SJSA1 (cell line): ENCODE results near the gene GRM2. TPM values are rescaled to one million over a fixed set of nuclear protein-coding genes. Genes with fewer than 3 reads are reported as not detected.
A peak's percentile ranks its signal among the peaks of the same experiment; 100 is the strongest.

ENCODE experiments used
- DNase-seq, 2 experiments: peaks; one replicate each; pipeline ENCODE4 v3.0.0-alpha.2; 2015 to 2020; ENCODE audit warnings: low spot score in 2 of 2, low read depth in 1 of 2
- H3K27ac ChIP-seq: fragments of 250-450 bp; sonication (Bioruptor Pico); 2 replicates; pipeline ENCODE4 v1.5.1; 2020; ENCODE audit warnings: mild to moderate bottlenecking, moderate library complexity
- H3K27me3 ChIP-seq: fragments of 250-450 bp; sonication (Bioruptor Pico); replicated peaks from 2 replicates; pipeline ENCODE4 v1.5.1; 2020; ENCODE audit warnings: mild to moderate bottlenecking, moderate library complexity
- H3K36me3 ChIP-seq: fragments of 250-450 bp; sonication (Bioruptor Pico); 2 replicates; pipeline ENCODE4 v1.5.1; 2020; ENCODE audit warnings: mild to moderate bottlenecking
- H3K4me1 ChIP-seq: fragments of 250-450 bp; sonication (Bioruptor Pico); replicated peaks from 2 replicates; pipeline ENCODE4 v1.6.1; 2021; ENCODE audit warnings: mild to moderate bottlenecking
- H3K4me3 ChIP-seq: fragments of 250-450 bp; sonication (Bioruptor Pico); 2 replicates; pipeline ENCODE4 v1.5.1; 2020; ENCODE audit warnings: mild to moderate bottlenecking
- H3K9me3 ChIP-seq: fragments of 250-450 bp; sonication (Bioruptor Pico); replicated peaks from 2 replicates; pipeline ENCODE4 v1.5.1; 2020; ENCODE audit warnings: mild to moderate bottlenecking
- total RNA-seq: library from RNA; depleted of rRNA; stranded (reverse); fragments of >200 nt; shearing (Covaris generic); gene quantifications from 2 replicates; pipeline ENCODE4 v1.2.3, GENCODE V29; 2014

GRM2 gene
- total RNA-seq, 1 experiment from 2014 or later: 0.03 TPM

DNA sequence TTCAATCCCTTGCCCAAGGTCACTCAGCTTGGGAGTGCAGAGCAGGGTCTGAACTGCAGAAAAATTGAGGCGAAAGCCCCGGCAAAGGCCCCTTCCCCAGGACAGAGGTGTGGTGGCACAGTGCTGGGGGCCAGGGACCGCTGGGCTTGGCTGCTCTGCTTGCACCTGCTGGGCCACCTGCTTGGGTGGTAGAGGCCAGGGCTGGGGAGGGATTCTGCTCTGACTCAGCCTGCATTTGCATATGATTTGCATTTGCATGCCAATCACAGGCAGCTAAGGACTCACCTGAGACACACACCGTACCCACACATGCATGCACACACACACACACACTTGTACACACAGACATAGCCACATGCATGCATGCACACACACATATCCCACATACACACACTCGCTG lies 9.9 kb downstream of the GRM2 start:
- Histone ChIP-seq H3K9me3 (no peaks in the 10 kb centered on the region), H3K27ac (no peak overlapping the region), H3K27me3 (no peaks in the 10 kb centered on the region), H3K36me3 (no peaks in the 10 kb centered on the region), H3K4me1 (no peaks in the 10 kb centered on the region), H3K4me3 (no peak overlapping the region)
- DNase-seq: no peak

DNA sequence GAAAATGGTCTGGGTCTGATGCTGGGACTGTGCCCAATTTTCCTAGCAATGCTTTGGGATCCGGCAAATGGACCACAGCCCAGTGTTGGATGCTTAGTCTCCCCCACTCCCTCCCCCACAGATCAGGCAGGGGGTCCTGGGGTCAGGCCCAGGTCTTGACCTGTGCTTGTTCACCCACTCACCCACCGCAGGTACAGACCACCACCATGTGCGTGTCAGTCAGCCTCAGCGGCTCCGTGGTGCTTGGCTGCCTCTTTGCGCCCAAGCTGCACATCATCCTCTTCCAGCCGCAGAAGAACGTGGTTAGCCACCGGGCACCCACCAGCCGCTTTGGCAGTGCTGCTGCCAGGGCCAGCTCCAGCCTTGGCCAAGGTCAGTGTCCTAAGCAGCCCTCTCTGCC lies 10.6 kb downstream of the GRM2 start:
- Histone ChIP-seq H3K27me3 (no peaks in the 10 kb centered on the region), H3K27ac (no peak overlapping the region), H3K36me3 (no peaks in the 10 kb centered on the region), H3K4me3 (no peak overlapping the region), H3K4me1 (no peaks in the 10 kb centered on the region), H3K9me3 (no peaks in the 10 kb centered on the region)
- no peak for DNase-seq

DNA sequence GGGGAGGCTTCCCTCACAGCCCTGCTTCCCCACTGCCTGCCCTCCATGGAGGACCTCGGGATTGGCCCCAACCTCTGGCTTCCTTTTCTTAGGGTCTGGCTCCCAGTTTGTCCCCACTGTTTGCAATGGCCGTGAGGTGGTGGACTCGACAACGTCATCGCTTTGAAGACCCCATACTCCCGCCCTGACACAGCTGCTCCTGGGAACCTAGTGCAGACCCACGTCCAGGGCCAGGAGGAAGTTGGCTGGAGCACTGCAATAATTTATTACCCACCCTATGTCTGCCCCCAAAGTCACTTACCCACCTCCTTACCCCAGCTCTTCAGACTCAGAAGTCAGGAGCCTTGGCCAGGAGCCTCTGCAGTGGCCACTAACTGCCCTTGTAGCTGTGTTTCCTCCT lies 11.1 kb downstream of the GRM2 start:
- Histone ChIP-seq H3K9me3 (no peaks in the 10 kb centered on the region), H3K27ac (no peak overlapping the region), H3K36me3 (no peaks in the 10 kb centered on the region), H3K4me1 (no peaks in the 10 kb centered on the region), H3K27me3 (no peaks in the 10 kb centered on the region), H3K4me3 (no peak overlapping the region)
- DNase-seq: no peak

DNA sequence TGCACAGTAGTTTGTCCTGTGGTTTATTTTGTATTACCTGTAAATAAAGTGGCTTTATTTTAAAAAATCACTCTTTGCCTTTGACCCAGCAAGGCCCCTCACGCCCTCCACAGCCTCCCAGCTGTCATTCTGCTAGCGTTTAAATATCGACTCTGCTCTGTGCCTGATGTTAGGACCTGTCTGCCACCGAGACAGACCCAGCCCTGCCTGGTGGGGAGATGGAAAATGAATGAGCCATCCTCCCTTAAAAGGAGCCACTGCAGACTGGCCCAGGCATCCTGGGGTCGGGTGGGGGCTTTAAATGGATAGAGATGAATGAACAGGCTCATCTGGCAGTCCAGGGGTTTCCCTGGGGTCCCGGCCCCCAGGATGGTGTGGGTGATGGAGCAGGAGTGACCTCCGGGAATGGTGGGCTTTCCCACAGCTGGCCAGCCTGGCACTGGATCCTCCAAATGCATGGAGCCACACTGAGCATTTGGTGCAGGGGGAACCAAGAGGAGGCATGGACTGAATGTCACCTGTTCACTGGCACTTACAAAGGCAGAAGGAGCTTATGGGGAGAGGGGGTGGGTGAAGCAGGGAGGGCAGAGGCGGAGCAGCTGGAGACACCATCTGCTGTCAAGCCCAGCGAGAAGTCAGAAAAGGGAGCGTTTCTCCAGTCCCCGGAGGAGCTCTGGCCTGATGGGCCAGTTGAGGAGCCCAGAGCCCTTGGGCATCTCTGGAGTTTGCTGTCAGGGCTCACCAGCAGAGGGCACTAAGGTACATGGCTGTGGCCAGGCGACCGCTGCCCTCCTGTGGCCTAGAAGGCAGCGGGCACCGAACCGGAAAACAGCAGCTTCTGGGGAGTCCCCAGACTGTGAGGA lies 11.9 kb downstream of the GRM2 start:
- Histone ChIP-seq H3K27ac (no peak overlapping the region), H3K4me3 (no peak overlapping the region), H3K4me1 (no peaks in the 10 kb centered on the region), H3K27me3 (no peaks in the 10 kb centered on the region), H3K36me3 (no peaks in the 10 kb centered on the region), H3K9me3 (no peaks in the 10 kb centered on the region)
- DNase-seq: peak; percentile 11 to 64

DNA sequence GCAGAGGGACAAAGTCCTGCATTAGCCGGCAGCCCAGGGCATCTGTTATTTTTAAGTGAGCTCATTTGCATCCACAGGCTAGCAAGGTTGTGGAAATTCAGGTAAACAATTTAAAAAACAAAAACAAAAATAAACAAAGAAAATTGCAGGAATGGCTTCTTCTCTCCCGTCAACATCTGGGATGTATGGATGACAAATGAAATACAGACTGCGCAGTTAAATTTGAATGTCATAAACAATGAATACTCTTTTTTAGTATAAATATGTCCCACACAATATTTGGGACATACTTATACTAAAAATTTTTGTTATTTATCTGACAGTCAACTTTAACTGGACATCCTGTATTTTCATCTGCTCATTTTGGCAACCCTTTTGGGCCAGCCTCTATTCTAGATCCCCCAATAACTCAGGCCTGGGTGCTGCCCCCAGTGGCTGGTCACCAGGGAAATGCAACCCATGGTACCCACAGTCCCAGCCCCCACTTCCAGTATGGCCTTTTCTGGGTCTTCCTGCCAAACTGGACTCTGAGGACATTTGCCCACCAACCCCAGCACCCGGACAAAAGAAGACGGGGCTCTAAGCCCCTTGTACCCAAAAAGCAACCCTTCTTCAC lies 12.7 kb downstream of the GRM2 start:
- DNase-seq: no peak
- no peak overlapping the region for H3K4me3 ChIP-seq
- H3K27me3 ChIP-seq: no peaks in the 10 kb centered on the region
- no peaks in the 10 kb centered on the region for H3K4me1 ChIP-seq
- no peaks in the 10 kb centered on the region for H3K9me3 ChIP-seq
- no peak overlapping the region for H3K27ac ChIP-seq
- no peaks in the 10 kb centered on the region for H3K36me3 ChIP-seq

DNA sequence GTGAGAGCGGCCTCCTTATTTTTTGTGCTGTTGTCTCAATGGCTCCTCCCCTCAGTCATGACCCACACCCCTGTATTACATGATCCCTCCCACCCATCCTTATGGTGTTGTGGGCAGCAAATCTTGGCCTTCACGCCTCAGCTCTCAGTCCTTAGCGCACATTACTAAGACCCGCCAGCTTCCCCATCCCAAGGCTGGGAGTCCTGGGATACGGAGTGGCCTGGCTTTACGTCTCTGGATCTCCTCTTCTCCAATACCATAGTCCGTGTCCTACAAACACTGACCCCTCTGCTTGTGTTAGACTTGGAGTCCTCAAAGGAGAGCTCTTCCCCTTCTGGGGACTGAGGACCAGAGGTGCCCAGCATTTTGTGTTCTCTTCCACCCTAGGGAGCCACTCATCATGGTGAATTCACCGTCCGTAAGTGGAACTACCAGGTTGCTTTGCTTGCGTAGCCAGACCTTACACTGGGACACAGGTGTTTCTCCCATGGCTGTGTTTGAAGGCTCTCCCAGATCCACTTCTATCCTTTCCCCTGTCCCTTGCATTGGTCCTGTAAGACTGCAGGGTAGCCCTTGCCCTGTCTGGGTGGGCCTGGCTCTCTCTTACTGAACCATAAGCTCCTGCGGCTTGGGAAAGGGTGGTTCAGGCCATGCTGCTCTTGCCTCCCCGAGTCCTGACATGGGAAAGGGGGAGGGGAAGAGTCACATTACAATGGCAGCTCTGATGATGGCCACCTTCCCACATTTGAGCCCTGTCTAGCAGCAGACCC lies 13.6 kb downstream of the GRM2 start:
- H3K27ac ChIP-seq: no peak overlapping the region
- DNase-seq: no peak
- no peaks in the 10 kb centered on the region for H3K36me3 ChIP-seq
- no peaks in the 10 kb centered on the region for H3K9me3 ChIP-seq
- no peaks in the 10 kb centered on the region for H3K4me1 ChIP-seq
- no peaks in the 10 kb centered on the region for H3K27me3 ChIP-seq
- H3K4me3 ChIP-seq: no peak overlapping the region

DNA sequence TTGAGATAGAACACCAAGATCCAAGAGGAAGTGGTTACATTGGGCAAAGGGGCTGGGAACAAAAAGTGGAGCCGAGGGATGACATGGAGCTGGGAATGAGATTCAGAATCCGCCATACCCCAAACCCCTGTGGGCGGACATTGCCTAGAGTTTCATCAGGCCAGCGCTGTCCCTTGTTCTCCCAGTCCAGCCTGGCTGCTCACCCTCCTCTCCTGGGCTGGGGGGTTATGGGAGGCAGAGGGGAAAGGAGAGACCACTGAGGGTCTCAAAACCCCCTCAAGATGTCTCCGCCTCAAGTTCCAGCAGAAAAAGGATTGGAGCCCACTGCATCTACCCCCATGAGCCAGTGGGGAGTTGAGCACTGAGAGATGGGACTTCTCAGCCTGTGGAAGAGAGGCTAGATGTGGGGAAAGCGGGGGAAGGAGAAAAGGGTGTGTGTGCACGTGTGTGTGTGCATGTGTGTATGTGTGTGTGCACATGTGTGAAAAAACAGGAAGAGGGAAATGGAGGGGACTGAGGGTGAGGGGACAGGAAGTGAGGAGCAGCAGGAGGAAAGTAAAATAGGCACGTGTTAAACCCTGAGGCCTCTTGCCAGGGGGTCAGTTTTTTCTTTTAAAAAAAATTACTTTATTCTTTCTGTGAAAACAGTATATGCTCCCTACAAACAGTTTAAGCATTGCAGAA lies 14.3 kb downstream of the GRM2 start:
- H3K9me3 ChIP-seq: no peaks in the 10 kb centered on the region
- no peak for DNase-seq
- no peaks in the 10 kb centered on the region for H3K4me1 ChIP-seq
- peaks cover 5% of the 10 kb centered on the region; the same call in 1 of the 2 replicates for H3K27me3 ChIP-seq
- no peak overlapping the region for H3K4me3 ChIP-seq
- no peak overlapping the region for H3K27ac ChIP-seq
- H3K36me3 ChIP-seq: no peaks in the 10 kb centered on the region

DNA sequence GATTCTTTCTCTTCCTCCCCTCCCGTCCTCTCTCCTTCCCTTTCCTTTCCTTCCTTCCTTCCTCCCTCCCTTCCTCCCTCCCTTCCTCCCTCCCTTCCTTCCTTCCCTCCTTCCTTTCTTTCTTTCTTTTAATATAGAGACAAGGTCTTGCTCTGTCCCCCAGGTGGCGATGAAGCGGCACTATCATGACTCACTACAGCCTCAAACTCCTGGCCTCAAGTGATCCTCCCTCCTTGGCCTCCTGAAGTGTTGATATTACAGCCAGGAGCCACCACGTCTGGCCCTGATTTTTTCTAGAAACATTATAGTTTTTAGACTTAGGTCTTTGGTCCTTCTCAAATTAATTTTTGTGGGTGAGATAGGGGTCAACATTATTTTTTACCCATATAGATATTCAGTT lies 15.5 kb downstream of the GRM2 start:
- H3K9me3 ChIP-seq: no peaks in the 10 kb centered on the region
- no peak for DNase-seq
- H3K4me1 ChIP-seq: no peaks in the 10 kb centered on the region
- H3K27ac ChIP-seq: no peak overlapping the region
- peaks cover 5% of the 10 kb centered on the region; the same call in 1 of the 2 replicates for H3K27me3 ChIP-seq
- no peaks in the 10 kb centered on the region for H3K36me3 ChIP-seq
- no peak overlapping the region for H3K4me3 ChIP-seq

DNA sequence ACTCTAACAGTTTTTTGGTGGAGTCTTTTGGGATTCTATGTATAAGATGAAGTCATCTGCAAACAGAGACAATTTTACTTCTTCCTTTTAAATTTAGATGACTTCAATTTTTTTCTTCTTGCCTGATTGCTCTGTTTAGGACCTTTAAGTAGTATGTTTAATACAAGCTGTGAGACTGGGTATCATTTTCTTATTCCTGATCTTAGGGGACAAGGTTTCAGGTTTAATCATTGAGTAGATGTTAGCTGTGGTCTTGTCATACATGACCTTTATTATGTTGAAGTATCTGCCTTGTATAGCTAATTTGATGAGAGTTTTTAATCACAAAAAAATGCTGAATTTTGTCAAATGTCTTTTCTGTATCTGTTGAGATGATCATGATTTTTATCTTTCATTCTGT lies 20.6 kb downstream of the GRM2 start:
- Histone ChIP-seq H3K36me3 (no peaks in the 10 kb centered on the region), H3K9me3 (no peaks in the 10 kb centered on the region), H3K4me3 (no peak overlapping the region), H3K27ac (no peak overlapping the region), H3K4me1 (no peaks in the 10 kb centered on the region), H3K27me3 (peaks cover 5% of the 10 kb centered on the region; the same call in 1 of the 2 replicates)
- DNase-seq: no peak

DNA sequence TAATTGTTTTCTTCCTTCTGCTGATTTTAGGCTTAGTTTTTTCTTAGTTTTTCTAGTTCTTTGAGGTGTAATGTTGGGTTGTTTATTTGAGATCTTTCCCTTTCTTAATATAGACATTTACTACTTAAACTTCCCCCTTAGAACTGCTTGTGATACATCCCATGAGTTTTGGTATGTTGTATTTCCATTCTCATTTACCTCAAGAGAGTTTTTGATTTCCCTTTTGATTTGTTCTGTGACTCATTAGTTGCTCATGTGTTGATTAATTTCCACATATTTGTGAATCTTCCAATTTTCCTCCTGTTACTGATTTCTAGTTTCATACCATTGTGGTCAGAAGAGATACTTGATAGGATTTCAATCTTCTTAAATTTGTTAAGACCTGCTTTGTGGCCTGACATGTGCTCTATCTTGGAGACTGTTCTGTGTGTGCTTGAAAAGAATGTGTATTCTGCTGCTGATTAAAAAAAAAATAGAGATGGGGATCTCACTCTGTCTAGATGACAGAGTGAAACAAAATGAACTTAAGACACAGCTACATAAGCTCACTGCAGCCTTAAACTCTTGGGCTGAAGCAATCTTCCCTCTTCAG lies 22.3 kb downstream of the GRM2 start:
- no peak for DNase-seq
- Histone ChIP-seq H3K4me1 (no peaks in the 10 kb centered on the region), H3K27me3 (peaks cover 5% of the 10 kb centered on the region; the same call in 1 of the 2 replicates), H3K36me3 (no peaks in the 10 kb centered on the region), H3K9me3 (no peaks in the 10 kb centered on the region), H3K4me3 (no peak overlapping the region), H3K27ac (no peak overlapping the region)

DNA sequence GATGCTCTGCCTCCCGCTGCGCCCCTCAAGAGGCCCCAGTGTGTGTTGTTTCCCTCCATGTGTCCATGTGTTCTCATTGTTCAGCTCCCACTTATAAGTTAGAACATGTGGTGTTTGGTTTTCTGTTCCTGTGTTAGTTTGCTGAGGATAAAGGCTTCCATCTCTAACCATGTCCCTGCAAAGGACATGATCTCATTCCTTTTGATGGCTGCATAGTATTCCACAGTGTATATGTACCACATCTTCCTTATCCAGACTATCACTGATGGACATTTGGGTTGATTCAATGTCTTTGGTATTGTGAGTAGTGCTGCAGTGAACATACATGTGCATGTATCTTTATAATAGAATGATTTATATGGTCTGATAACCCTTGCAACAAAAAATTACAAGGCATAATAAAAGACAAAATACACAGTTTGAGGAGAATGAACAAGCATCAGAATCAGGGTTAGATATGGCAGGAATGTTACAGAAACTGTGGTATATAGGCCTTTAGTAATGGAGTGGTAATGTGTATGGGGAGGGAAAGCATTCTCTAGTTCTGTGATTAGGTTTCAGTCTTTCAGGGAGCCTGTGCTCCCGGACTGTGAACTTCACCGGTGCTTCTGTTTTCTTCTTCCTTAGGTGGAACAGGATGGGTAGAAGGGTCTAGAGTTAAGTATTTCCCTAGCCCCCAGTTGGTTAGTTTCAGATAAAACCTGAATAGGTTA lies 27.1 kb downstream of the GRM2 start:
- no peaks in the 10 kb centered on the region for H3K4me1 ChIP-seq
- H3K27me3 ChIP-seq: peaks cover 14% of the 10 kb centered on the region; the same call in 1 of the 2 replicates
- no peaks in the 10 kb centered on the region for H3K9me3 ChIP-seq
- no peaks in the 10 kb centered on the region for H3K36me3 ChIP-seq
- no peak overlapping the region for H3K4me3 ChIP-seq
- no peak for DNase-seq
- no peak overlapping the region for H3K27ac ChIP-seq

DNA sequence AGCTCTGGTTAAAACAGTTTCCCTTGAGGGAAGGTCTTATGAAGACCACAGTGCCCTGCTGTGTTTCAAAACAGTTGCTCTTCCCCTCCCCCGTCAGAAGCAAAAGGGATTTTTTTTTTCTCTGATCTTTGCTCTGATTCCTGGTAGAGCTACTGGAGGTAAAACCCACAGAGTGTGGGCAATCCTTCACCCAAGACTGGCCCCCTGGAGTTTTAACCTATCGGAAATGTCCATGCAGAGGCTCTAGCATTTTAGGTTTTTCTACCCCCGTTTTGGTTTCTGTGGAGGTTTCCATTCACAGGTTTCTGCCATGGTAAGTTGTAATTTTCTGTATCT lies 27.7 kb downstream of the GRM2 start:
- Histone ChIP-seq H3K27me3 (peaks cover 14% of the 10 kb centered on the region; the same call in 1 of the 2 replicates), H3K4me1 (no peaks in the 10 kb centered on the region), H3K9me3 (no peaks in the 10 kb centered on the region), H3K27ac (no peak overlapping the region), H3K36me3 (no peaks in the 10 kb centered on the region), H3K4me3 (no peak overlapping the region)
- DNase-seq: no peak

DNA sequence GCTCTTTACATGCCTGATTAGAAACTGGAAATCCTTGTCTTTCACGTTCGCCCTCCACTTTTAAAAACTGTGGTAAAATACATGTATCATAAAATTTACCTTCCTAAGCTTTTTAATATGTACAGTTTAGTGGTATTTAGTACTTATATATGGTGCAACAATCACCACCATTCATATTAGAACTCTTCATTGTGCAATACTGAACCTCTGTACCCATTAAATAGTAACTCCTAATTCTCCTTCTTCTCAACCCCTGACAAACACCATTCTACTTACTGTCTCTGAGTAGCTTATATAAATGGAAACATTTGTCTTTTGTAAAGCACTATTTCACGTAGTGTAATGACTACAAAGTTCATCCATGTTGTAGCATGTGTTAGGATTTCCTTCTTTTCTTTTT lies 28.2 kb downstream of the GRM2 start:
- H3K36me3 ChIP-seq: no peaks in the 10 kb centered on the region
- no peak for DNase-seq
- peaks cover 16% of the 10 kb centered on the region; the same call in 1 of the 2 replicates for H3K27me3 ChIP-seq
- no peaks in the 10 kb centered on the region for H3K9me3 ChIP-seq
- no peaks in the 10 kb centered on the region for H3K4me1 ChIP-seq
- H3K27ac ChIP-seq: no peak overlapping the region
- H3K4me3 ChIP-seq: no peak overlapping the region
